DND-41 (cell line): ENCODE measurements around the gene ERCC4.

Experiments used
- ATAC-seq: fragments of 200-7000 bp; cut with Tn5 transposase; 3 replicates; pipeline ENCODE4 v1.9.1; 2021; ENCODE audit warnings: low read depth; ENCODE audit not compliant: insufficient read depth
- DNase-seq: peaks from one replicate; pipeline ENCODE4 v3.0.0-alpha.2; 2020
- H2AFZ ChIP-seq: 2 replicates; pipeline ENCODE4 v1.6.0; 2012; ENCODE audit warnings: low read depth, low read length
- H3K27ac ChIP-seq: 2 replicates; pipeline ENCODE4 v1.5.1; 2012; ENCODE audit warnings: low read length, inconsistent platforms
- H3K27me3 ChIP-seq: fragments of 200-600 bp; sonication (generic); 2 replicates; pipeline ENCODE4 v1.6.0; 2012; ENCODE audit warnings: low read length, mild to moderate bottlenecking, inconsistent platforms; ENCODE audit not compliant: insufficient read depth, poor library complexity
- H3K36me3 ChIP-seq: 2 replicates; pipeline ENCODE4 v1.5.1; 2012; ENCODE audit warnings: low read length, inconsistent platforms; ENCODE audit not compliant: insufficient read depth
- H3K4me1 ChIP-seq: 2 replicates; pipeline ENCODE4 v1.5.1; 2012; ENCODE audit warnings: mild to moderate bottlenecking, low read length; ENCODE audit not compliant: insufficient read depth
- H3K4me2 ChIP-seq: 2 replicates; pipeline ENCODE4 v1.6.0; 2012; ENCODE audit warnings: mild to moderate bottlenecking, moderate library complexity, low read length, inconsistent platforms; ENCODE audit not compliant: insufficient read depth
- H3K4me3 ChIP-seq, 2 experiments: fragments of 200-600 bp in 1 of 2; shearing (Covaris generic) in 1 of 2; 2 replicates each; pipeline ENCODE4 v1.5.1; 2012 to 2016; ENCODE audit warnings: inconsistent platforms in 2 of 2, low read length in 2 of 2, mild to moderate bottlenecking in 2 of 2, low read depth in 1 of 2, moderate library complexity in 1 of 2
- H3K79me2 ChIP-seq: 2 replicates; pipeline ENCODE4 v1.6.0; 2012; ENCODE audit warnings: low read length, inconsistent platforms; ENCODE audit not compliant: insufficient read depth
- H3K9ac ChIP-seq: 2 replicates; pipeline ENCODE4 v1.6.0; 2012; ENCODE audit warnings: low read depth, mild to moderate bottlenecking, inconsistent platforms, low read length, moderate library complexity
- H3K9me3 ChIP-seq: 2 replicates; pipeline ENCODE4 v1.5.1; 2012; ENCODE audit warnings: low read length, moderate library complexity, mild to moderate bottlenecking, inconsistent platforms; ENCODE audit not compliant: insufficient read depth, severe bottlenecking
- H4K20me1 ChIP-seq: 2 replicates; pipeline ENCODE4 v1.6.0; 2012; ENCODE audit warnings: low read length; ENCODE audit not compliant: insufficient read depth
- CTCF ChIP-seq: IDR thresholded peaks from 2 replicates; pipeline ENCODE4 v1.5.1; 2012; ENCODE audit warnings: borderline replicate concordance, low read length, moderate library complexity, mild to moderate bottlenecking; ENCODE audit not compliant: poor library complexity, severe bottlenecking; ENCODE audit errors: extremely low read depth
- EZH2 ChIP-seq: IDR thresholded peaks from 3 replicates; pipeline ENCODE4 v1.6.1; 2012; ENCODE audit warnings: borderline replicate concordance, low read depth, mild to moderate bottlenecking, moderate library complexity, low read length, inconsistent platforms; ENCODE audit not compliant: severe bottlenecking

The ERCC4 gene

GRCh38 chr16:13898233-13898632 lies 21.7 kb upstream of the ERCC4 start:
- H3K4me3 ChIP-seq, result no peak overlapping the region
- no peaks in the 10 kb centered on the region for H3K36me3 ChIP-seq
- H4K20me1 ChIP-seq, result no peaks in the 10 kb centered on the region
- H3K9ac ChIP-seq, result no peak overlapping the region
- H2AFZ ChIP-seq, result no peak overlapping the region
- TF ChIP-seq EZH2 (no peak), CTCF (no peak)
- no peak overlapping the region for H3K27ac ChIP-seq
- H3K4me2 ChIP-seq, result no peak overlapping the region
- no peaks in the 10 kb centered on the region for H3K79me2 ChIP-seq
- H3K4me1 ChIP-seq, result no peaks in the 10 kb centered on the region
- H3K9me3 ChIP-seq, result no peaks in the 10 kb centered on the region
- H3K27me3 ChIP-seq, result peaks cover 20% of the 10 kb centered on the region
- ATAC-seq (no peak), DNase-seq (no peak)

GRCh38 chr16:13902052-13902451 lies 17.9 kb upstream of the ERCC4 start:
- no peak overlapping the region for H3K4me3 ChIP-seq
- H3K36me3 ChIP-seq, result no peaks in the 10 kb centered on the region
- no peaks in the 10 kb centered on the region for H3K79me2 ChIP-seq
- TF ChIP-seq EZH2 (no peak), CTCF (no peak)
- H2AFZ ChIP-seq, result no peak overlapping the region
- no peaks in the 10 kb centered on the region for H3K27me3 ChIP-seq
- H3K9ac ChIP-seq, result no peak overlapping the region
- no peak for ATAC-seq
- H4K20me1 ChIP-seq, result no peaks in the 10 kb centered on the region
- no peak overlapping the region for H3K4me2 ChIP-seq
- no peaks in the 10 kb centered on the region for H3K4me1 ChIP-seq
- no peak overlapping the region for H3K27ac ChIP-seq
- DNase-seq, result no peak
- no peaks in the 10 kb centered on the region for H3K9me3 ChIP-seq

GRCh38 chr16:13902677-13903076 lies 17.3 kb upstream of the ERCC4 start:
- no peak for DNase-seq
- H4K20me1 ChIP-seq, result no peaks in the 10 kb centered on the region
- H3K27ac ChIP-seq, result no peak overlapping the region
- no peak overlapping the region for H2AFZ ChIP-seq
- ATAC-seq, result no peak
- no peaks in the 10 kb centered on the region for H3K79me2 ChIP-seq
- H3K36me3 ChIP-seq, result no peaks in the 10 kb centered on the region
- no peak for TF ChIP-seq EZH2
- TF ChIP-seq CTCF, result no peak
- H3K4me3 ChIP-seq, result no peak overlapping the region
- no peaks in the 10 kb centered on the region for H3K9me3 ChIP-seq
- no peak overlapping the region for H3K9ac ChIP-seq
- no peak overlapping the region for H3K4me2 ChIP-seq
- no peaks in the 10 kb centered on the region for H3K4me1 ChIP-seq
- H3K27me3 ChIP-seq, result no peaks in the 10 kb centered on the region

GRCh38 chr16:13904179-13904691 lies 15.7 kb upstream of the ERCC4 start:
- Histone ChIP-seq H3K4me2 (no peak overlapping the region), H3K9ac (no peak overlapping the region), H3K27me3 (no peaks in the 10 kb centered on the region), H2AFZ (no peak overlapping the region), H3K27ac (no peak overlapping the region), H3K9me3 (no peaks in the 10 kb centered on the region), H3K79me2 (no peaks in the 10 kb centered on the region), H3K4me3 (no peak overlapping the region), H3K4me1 (no peaks in the 10 kb centered on the region), H3K36me3 (no peaks in the 10 kb centered on the region), H4K20me1 (no peaks in the 10 kb centered on the region)
- TF ChIP-seq CTCF (no peak), EZH2 (no peak)
- ATAC-seq, result no peak
- no peak for DNase-seq
